ENCODE results near the gene PKMYT1. TPM values are rescaled to one million over a fixed set of nuclear protein-coding genes. Genes with fewer than 3 reads are reported as not detected.

PKMYT1 gene
- total RNA-seq, 1 experiment from 2014 or later: 128 TPM

GRCh38 chr16:3017344-3017743 lies 37.1 kb upstream of the PKMYT1 start:
- no peak for TF ChIP-seq CTCF (conservative IDR thresholded peaks at IDR 0.05; ENCODE audit: low read depth, low read length)
- TF ChIP-seq EZH2 (IDR thresholded peaks at IDR 0.05; ENCODE audit: borderline replicate concordance, low read depth, low read length, poor library complexity, severe bottlenecking): no peak
- Histone ChIP-seq H3K4me1 (ENCODE audit: insufficient read depth, low read length, poor library complexity, severe bottlenecking) (peaks cover 17% of the 10 kb centered on the region), H3K27ac (ENCODE audit: low read depth, low read length, poor library complexity, severe bottlenecking) (no peak overlapping the region), H3K4me3 (ENCODE audit: low read depth, low read length, poor library complexity, severe bottlenecking) (no peak overlapping the region), H3K27me3 (replicated peaks; ENCODE audit: insufficient read depth, low read depth, low read length, poor library complexity) (peaks cover 22% of the 10 kb centered on the region), H3K9me3 (ENCODE audit: low read depth, low read length, poor library complexity, severe bottlenecking) (no peaks in the 10 kb centered on the region), H3K36me3 (ENCODE audit: insufficient read depth, low read length, poor library complexity, severe bottlenecking) (no peaks in the 10 kb centered on the region)
- intact Hi-C loops (cut with micrococcal nuclease; ENCODE audit: unreplicated experiment): no loop called here
- no TSS peak for BruUV-seq (replicated peaks)
- ChIA-PET POLR2A (ENCODE audit: low non-redundant PET) (no interaction called here), CTCF (no interaction called here)
- DNase-seq (ENCODE audit: low spot score): no peak

GRCh38 chr16:3015865-3016521 lies 35.7 kb upstream of the PKMYT1 start:
- TF ChIP-seq EZH2 (IDR thresholded peaks at IDR 0.05; ENCODE audit: borderline replicate concordance, low read depth, low read length, poor library complexity, severe bottlenecking) (no peak), CTCF (conservative IDR thresholded peaks at IDR 0.05; ENCODE audit: low read depth, low read length) (no peak)
- H3K4me1 ChIP-seq (ENCODE audit: insufficient read depth, low read length, poor library complexity, severe bottlenecking): peaks cover 8% of the 10 kb centered on the region
- H3K36me3 ChIP-seq (ENCODE audit: insufficient read depth, low read length, poor library complexity, severe bottlenecking): no peaks in the 10 kb centered on the region
- no TSS peak for BruUV-seq (replicated peaks)
- H3K27me3 ChIP-seq (replicated peaks; ENCODE audit: insufficient read depth, low read depth, low read length, poor library complexity): peaks cover 34% of the 10 kb centered on the region
- no peak overlapping the region for H3K4me3 ChIP-seq (ENCODE audit: low read depth, low read length, poor library complexity, severe bottlenecking)
- no peak for DNase-seq (ENCODE audit: low spot score)
- no peaks in the 10 kb centered on the region for H3K9me3 ChIP-seq (ENCODE audit: low read depth, low read length, poor library complexity, severe bottlenecking)
- H3K27ac ChIP-seq (ENCODE audit: low read depth, low read length, poor library complexity, severe bottlenecking): no peak overlapping the region
- ChIA-PET CTCF (no interaction called here), POLR2A (ENCODE audit: low non-redundant PET) (no interaction called here)
- intact Hi-C loops (cut with micrococcal nuclease; ENCODE audit: unreplicated experiment): no loop called here

GRCh38 chr16:3014971-3015370 lies 34.7 kb upstream of the PKMYT1 start:
- Histone ChIP-seq H3K9me3 (ENCODE audit: low read depth, low read length, poor library complexity, severe bottlenecking) (no peaks in the 10 kb centered on the region), H3K27ac (ENCODE audit: low read depth, low read length, poor library complexity, severe bottlenecking) (no peak overlapping the region), H3K27me3 (replicated peaks; ENCODE audit: insufficient read depth, low read depth, low read length, poor library complexity) (peaks cover 41% of the 10 kb centered on the region), H3K36me3 (ENCODE audit: insufficient read depth, low read length, poor library complexity, severe bottlenecking) (no peaks in the 10 kb centered on the region), H3K4me1 (ENCODE audit: insufficient read depth, low read length, poor library complexity, severe bottlenecking) (peaks cover 8% of the 10 kb centered on the region), H3K4me3 (ENCODE audit: low read depth, low read length, poor library complexity, severe bottlenecking) (no peak overlapping the region)
- ChIA-PET POLR2A (ENCODE audit: low non-redundant PET) (no interaction called here), CTCF (no interaction called here)
- no peak for DNase-seq (ENCODE audit: low spot score)
- intact Hi-C loops (cut with micrococcal nuclease; ENCODE audit: unreplicated experiment): no loop called here
- BruUV-seq (replicated peaks): no TSS peak
- no peak for TF ChIP-seq CTCF (conservative IDR thresholded peaks at IDR 0.05; ENCODE audit: low read depth, low read length)
- TF ChIP-seq EZH2 (IDR thresholded peaks at IDR 0.05; ENCODE audit: borderline replicate concordance, low read depth, low read length, poor library complexity, severe bottlenecking): no peak
